Progenitor cell of endocrine pancreas (in vitro differentiated cells): ENCODE data around the gene CA10. TPM values are rescaled to one million over a fixed set of nuclear protein-coding genes. Genes with fewer than 3 reads are reported as not detected.

Source experiments
- DNase-seq: peaks from one replicate; pipeline ENCODE4 v3.0.0; 2021; ENCODE audit warnings: low spot score; ENCODE audit not compliant: unreplicated experiment
- H3K27ac Mint-ChIP-seq: 2 replicates; pipeline ENCODE4 v1.8.0; 2021; ENCODE audit warnings: mild to moderate bottlenecking, moderate library complexity, mixed read lengths
- H3K27me3 Mint-ChIP-seq: 2 replicates; pipeline ENCODE4 v1.8.0; 2021; ENCODE audit warnings: mixed read lengths
- H3K36me3 Mint-ChIP-seq: 2 replicates; pipeline ENCODE4 v1.8.0; 2022; ENCODE audit warnings: mixed read lengths; ENCODE audit not compliant: insufficient read depth
- H3K4me1 Mint-ChIP-seq: 2 replicates; pipeline ENCODE4 v1.8.0; 2021; ENCODE audit warnings: low read depth, mixed read lengths
- H3K4me3 Mint-ChIP-seq: 2 replicates; pipeline ENCODE4 v1.8.0; 2021; ENCODE audit warnings: low read depth, mild to moderate bottlenecking, moderate library complexity, mixed read lengths
- H3K9me3 Mint-ChIP-seq: 2 replicates; pipeline ENCODE4 v1.8.0; 2021; ENCODE audit warnings: low read depth, mixed read lengths
- total RNA-seq: library from RNA; stranded (reverse); gene quantifications from 2 replicates; pipeline ENCODE4 v1.2.1, GENCODE V29; 2021
- TF ChIP-seq, protein P1 (sequence below): fragments of 200-600 bp; sonication (generic); IDR thresholded peaks from one replicate; pipeline ENCODE4 v1.5.0; 2021; ENCODE audit warnings: antibody characterized with exemption, mild to moderate bottlenecking; ENCODE audit not compliant: unreplicated experiment

The CA10 gene
- total RNA-seq, 1 donor from 2014 or later = 0.53 TPM

DNA sequence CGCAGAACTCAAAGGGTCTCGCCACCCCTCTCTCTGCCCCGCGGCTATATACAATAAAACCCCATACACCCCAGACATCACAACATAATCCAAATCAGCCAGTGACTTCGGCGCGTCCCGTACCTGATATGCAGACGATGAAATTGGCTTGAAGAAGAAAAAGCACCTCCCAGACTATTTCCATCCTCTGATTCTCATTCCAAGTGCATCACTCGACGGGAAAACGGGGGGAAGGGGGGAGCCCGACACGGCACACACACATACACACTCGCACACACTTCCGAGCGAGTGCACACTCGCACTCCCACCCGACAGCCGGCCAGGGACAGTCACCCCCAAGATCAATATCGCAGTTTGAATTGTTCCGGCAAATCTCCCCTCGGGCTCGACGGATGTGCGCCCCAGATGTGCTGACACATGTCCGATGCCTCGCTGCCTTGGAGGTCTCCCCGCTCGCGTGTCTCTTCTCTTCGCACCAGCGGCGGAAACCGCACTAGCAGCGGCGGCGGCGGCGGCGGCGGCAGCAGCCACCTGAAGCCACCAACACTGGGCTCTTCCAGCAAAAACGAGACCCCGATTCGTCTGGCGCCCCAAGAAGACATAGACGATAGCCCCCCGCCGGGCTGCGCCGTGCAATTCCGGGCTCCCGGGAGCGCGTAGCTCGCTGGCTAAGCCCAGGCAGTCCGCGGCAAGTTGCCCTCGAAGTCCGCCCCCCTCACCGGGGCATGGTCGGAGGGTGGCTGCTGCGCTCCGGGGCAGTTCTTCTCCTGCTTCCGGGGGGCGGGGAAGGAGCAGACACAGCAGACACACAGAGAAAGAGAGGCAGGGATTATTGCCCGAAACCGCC, 688 bp downstream of the CA10 start:
- TF ChIP-seq, protein P1, sequence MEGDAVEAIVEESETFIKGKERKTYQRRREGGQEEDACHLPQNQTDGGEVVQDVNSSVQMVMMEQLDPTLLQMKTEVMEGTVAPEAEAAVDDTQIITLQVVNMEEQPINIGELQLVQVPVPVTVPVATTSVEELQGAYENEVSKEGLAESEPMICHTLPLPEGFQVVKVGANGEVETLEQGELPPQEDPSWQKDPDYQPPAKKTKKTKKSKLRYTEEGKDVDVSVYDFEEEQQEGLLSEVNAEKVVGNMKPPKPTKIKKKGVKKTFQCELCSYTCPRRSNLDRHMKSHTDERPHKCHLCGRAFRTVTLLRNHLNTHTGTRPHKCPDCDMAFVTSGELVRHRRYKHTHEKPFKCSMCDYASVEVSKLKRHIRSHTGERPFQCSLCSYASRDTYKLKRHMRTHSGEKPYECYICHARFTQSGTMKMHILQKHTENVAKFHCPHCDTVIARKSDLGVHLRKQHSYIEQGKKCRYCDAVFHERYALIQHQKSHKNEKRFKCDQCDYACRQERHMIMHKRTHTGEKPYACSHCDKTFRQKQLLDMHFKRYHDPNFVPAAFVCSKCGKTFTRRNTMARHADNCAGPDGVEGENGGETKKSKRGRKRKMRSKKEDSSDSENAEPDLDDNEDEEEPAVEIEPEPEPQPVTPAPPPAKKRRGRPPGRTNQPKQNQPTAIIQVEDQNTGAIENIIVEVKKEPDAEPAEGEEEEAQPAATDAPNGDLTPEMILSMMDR = no peak
- Mint-ChIP-seq H3K4me1 (peaks cover 8% of the 10 kb centered on the region), H3K27me3 (peaks cover 88% of the 10 kb centered on the region), H3K27ac (no peak overlapping the region), H3K36me3 (no peaks in the 10 kb centered on the region), H3K9me3 (no peaks in the 10 kb centered on the region), H3K4me3 (peak overlapping the region; percentile 68)
- DNase-seq = peak; percentile 11

DNA sequence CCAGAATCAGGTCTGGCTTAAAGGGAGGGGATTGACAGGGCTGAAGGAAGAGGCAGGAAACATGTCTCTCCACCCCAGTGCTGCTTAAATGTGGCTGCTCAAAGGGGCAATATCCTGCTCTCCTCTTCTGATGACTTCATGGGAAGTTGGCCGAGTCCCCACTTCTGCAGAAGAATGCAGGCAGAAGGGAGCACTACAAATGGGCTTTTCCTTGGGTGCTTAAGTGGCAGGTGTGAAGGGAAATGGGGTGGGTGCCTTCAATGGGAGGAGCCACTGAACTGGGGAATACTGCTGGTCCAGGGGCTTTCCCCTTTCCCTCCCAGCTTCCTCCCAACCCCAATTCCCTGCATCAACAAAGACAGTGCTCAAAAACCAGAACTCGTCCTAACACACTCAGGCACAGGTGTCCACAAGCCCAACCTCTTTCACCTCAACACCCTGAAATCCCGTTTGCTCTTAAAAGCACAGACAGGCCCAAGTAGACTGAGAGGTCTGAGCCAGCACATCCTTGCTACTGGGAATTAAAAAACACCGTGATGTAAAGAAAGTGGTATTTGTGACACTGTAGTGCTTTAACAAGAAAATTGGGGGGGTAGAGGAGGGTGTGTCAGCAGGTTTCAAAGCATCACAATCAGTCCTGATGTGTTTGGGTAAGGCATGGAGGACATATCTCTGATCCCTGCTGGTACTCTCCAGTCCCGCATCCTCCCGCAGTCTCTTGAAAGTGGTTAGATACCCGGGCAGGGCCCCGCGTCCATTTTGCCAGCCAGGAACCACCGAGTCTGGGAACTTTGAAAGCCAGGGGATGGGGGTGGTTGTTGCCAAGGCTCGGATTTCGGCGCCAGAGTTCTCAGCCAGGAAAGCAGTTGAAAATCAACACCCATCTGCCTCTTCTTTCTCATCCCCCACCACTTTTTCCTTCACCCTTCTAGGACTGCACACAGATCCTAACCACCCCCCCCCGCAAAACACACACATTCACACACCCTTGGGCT, 1.6 kb downstream of the CA10 start:
- H3K27ac Mint-ChIP-seq = no peak overlapping the region
- H3K27me3 Mint-ChIP-seq = peaks cover 84% of the 10 kb centered on the region
- TF ChIP-seq, protein P1 = no peak
- no peaks in the 10 kb centered on the region for H3K36me3 Mint-ChIP-seq
- peaks cover 8% of the 10 kb centered on the region for H3K4me1 Mint-ChIP-seq
- DNase-seq = no peak
- H3K4me3 Mint-ChIP-seq = peak overlapping the region; percentile 68
- H3K9me3 Mint-ChIP-seq = no peaks in the 10 kb centered on the region

DNA sequence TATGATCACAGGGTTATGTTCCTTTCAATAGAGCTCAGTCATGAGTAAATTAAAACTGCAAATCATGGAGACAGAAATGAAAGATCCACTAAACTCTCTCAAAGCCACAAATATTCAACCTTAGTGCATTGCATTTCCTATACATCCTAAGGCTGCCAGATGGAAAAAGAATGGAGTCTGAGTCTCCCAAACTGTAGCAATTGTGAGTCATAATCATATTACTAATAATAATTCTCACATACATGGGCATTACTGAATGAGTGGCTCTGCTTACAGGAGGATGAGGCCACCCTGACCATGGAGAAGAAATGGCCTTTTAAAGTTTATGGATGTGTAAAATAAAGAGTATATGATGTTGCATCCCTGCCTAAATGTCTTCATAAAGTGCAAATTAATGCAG, 3.2 kb downstream of the CA10 start:
- no peak overlapping the region for H3K27ac Mint-ChIP-seq
- DNase-seq = no peak
- peaks cover 71% of the 10 kb centered on the region for H3K27me3 Mint-ChIP-seq
- TF ChIP-seq, protein P1 = no peak
- no peak overlapping the region for H3K4me3 Mint-ChIP-seq
- peaks cover 8% of the 10 kb centered on the region for H3K4me1 Mint-ChIP-seq
- H3K36me3 Mint-ChIP-seq = no peaks in the 10 kb centered on the region
- no peaks in the 10 kb centered on the region for H3K9me3 Mint-ChIP-seq

DNA sequence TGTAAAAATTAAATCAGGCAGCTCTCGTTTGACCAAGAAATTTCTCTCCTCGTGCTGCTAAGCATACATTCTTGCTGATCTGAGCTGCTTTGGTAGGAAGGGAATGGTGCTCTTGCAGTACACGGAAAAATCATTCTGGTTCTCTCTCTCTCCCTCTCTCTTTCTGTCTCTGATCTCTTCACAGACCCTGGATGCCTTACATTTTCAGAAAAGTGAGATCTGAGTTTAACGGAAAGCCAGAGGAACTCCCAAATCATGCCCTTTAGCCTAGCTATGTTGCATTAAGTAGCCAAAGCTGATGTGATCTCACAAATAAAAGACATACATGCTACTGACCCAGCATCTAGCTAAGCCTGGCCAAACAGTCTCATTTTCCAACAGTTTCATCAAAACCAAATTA, 4.0 kb downstream of the CA10 start:
- Mint-ChIP-seq H3K4me3 (no peak overlapping the region), H3K27me3 (peaks cover 62% of the 10 kb centered on the region)

DNA sequence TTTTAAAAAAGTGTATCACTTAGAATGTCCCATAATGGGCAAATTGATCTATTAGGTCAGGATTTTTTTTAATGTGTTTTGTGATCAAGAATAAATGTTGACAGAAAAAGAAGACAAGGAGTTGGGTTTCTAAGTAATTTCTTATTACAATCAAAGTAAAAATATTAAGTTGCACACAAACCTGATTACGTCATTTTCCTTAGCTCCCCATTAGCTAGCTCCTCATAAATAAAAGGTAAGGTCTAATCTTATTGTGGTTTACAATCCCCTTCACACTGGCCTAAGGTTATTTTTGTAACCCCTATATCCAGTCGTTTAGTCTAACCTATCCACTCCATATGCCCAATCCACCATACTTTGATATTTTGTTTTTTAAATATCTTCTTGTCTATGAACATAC, 7.6 kb downstream of the CA10 start:
- Mint-ChIP-seq H3K27ac (no peak overlapping the region), H3K36me3 (no peaks in the 10 kb centered on the region), H3K4me1 (no peaks in the 10 kb centered on the region), H3K9me3 (no peaks in the 10 kb centered on the region), H3K4me3 (no peak overlapping the region), H3K27me3 (peaks cover 30% of the 10 kb centered on the region)
- TF ChIP-seq, protein P1 = no peak
- DNase-seq = no peak

More for the DNA sequence above, 4.0 kb downstream of the CA10 start:
- Mint-ChIP-seq H3K9me3 (no peaks in the 10 kb centered on the region), H3K27ac (no peak overlapping the region), H3K4me1 (peaks cover 8% of the 10 kb centered on the region), H3K36me3 (no peaks in the 10 kb centered on the region)
- TF ChIP-seq, protein P1 = no peak
- DNase-seq = no peak
